Natural killer cell (primary cell): ENCODE measurements around the gene TTLL11. TPM values are rescaled to one million over a fixed set of nuclear protein-coding genes. Genes with fewer than 3 reads are reported as not detected.

Source experiments
- ATAC-seq, 3 donors: fragments of 150-1000 bp in 2 of 3; fragments of 200-7000 bp in 1 of 3; cut with Tn5 transposase; 1 replicate in 1 of 3; 2 replicates in 2 of 3; pipeline ENCODE4 v1.10.0; 2021; ENCODE audit warnings: mild to moderate bottlenecking in 2 of 3, moderate library complexity in 2 of 3
- DNase-seq, 2 donors: peaks; one replicate each; pipeline versions ENCODE4 v3.0.0 to v3.0.0-alpha.2; 2013 to 2021; ENCODE audit warnings: mixed read lengths in 1 of 2
- H3K27ac ChIP-seq: one replicate; pipeline ENCODE4 v1.5.1; 2013; ENCODE audit warnings: mild to moderate bottlenecking, low read length
- H3K27me3 ChIP-seq: one replicate; pipeline ENCODE4 v1.6.1; 2013; ENCODE audit warnings: low read length; ENCODE audit not compliant: control insufficient read depth, insufficient read depth
- H3K36me3 ChIP-seq: one replicate; pipeline ENCODE4 v1.6.1; 2013; ENCODE audit warnings: low read length; ENCODE audit not compliant: control insufficient read depth, insufficient read depth
- H3K4me1 ChIP-seq: one replicate; pipeline ENCODE4 v1.6.1; 2013; ENCODE audit warnings: low read length; ENCODE audit not compliant: control insufficient read depth, insufficient read depth
- H3K4me3 ChIP-seq: one replicate; pipeline ENCODE4 v1.5.1; 2013; ENCODE audit warnings: low read length
- H3K9me3 ChIP-seq: one replicate; pipeline ENCODE4 v1.6.1; 2013; ENCODE audit warnings: low read length; ENCODE audit not compliant: control insufficient read depth, insufficient read depth
- H3K27ac Mint-ChIP-seq, 2 donors: one replicate each; pipeline ENCODE4 v1.8.0; 2022; ENCODE audit warnings: mild to moderate bottlenecking in 2 of 2, mixed read lengths in 2 of 2, moderate library complexity in 1 of 2
- H3K27me3 Mint-ChIP-seq, 2 donors: one replicate each; pipeline ENCODE4 v1.8.0; 2022; ENCODE audit warnings: low read depth in 2 of 2, mixed read lengths in 2 of 2
- H3K36me3 Mint-ChIP-seq: one replicate; pipeline ENCODE4 v1.8.0; 2022; ENCODE audit warnings: mixed read lengths
- H3K4me1 Mint-ChIP-seq, 2 donors: one replicate each; pipeline ENCODE4 v1.8.0; 2022; ENCODE audit warnings: mixed read lengths in 2 of 2
- H3K4me3 Mint-ChIP-seq: one replicate; pipeline ENCODE4 v1.8.0; 2022; ENCODE audit warnings: mild to moderate bottlenecking, moderate library complexity, mixed read lengths
- H3K9me3 Mint-ChIP-seq, 2 donors: one replicate each; pipeline ENCODE4 v1.8.0; 2022; ENCODE audit warnings: mixed read lengths in 2 of 2
- CTCF ChIP-seq: fragments of 200-600 bp; IDR thresholded peaks from one replicate; pipeline ENCODE4 v1.8.0; 2022; ENCODE audit warnings: antibody characterized with exemption
- WGBS: methylation state at CpG from one replicate; pipeline ENCODE4 v1.1.7; 2013; ENCODE audit warnings: missing lambda C conversion rate; ENCODE audit not compliant: insufficient coverage; 5-methylcytosine and 5-hydroxymethylcytosine counted together
- intact Hi-C: fragments of 100-400 bp; cut with micrococcal nuclease; formaldehyde crosslinking; loops from one replicate; pipeline ENCODE4 v1.14.2; 2022
- total RNA-seq, 4 donors: library from RNA; stranded (reverse); fragments of 120-200 nt in 1 of 4; gene quantifications; one replicate each; pipeline versions ENCODE4 v1.2.3 to v1.2.4, GENCODE V29; 2013 to 2022

TTLL11 gene
- total RNA-seq, 3 donors from 2014 or later (not counting 1 experiment from before 2014, with no cell fraction given) = 3.4 to 4.6 (median 3.6) TPM

GRCh38 chr9:121906074-121906870 is 186.8 kb downstream of the TTLL11 start:
- TF ChIP-seq CTCF = no peak
- no peak for ATAC-seq
- H3K27me3 ChIP-seq = no peaks in the 10 kb centered on the region
- H3K27ac Mint-ChIP-seq = no peak overlapping the region
- no peak overlapping the region for H3K4me3 Mint-ChIP-seq
- no peaks in the 10 kb centered on the region for H3K9me3 Mint-ChIP-seq
- H3K36me3 Mint-ChIP-seq = no peaks in the 10 kb centered on the region
- peaks cover 3 to 8% of the 10 kb centered on the region in 2 donors for H3K27me3 Mint-ChIP-seq
- intact Hi-C loops = no loop called here
- H3K4me3 ChIP-seq = no peak overlapping the region
- no peak overlapping the region for H3K27ac ChIP-seq
- no peaks in the 10 kb centered on the region for H3K4me1 Mint-ChIP-seq
- WGBS = 91% methylated on average over 1 of the region's 1 CpG
- H3K4me1 ChIP-seq = no peaks in the 10 kb centered on the region
- no peak for DNase-seq
- H3K36me3 ChIP-seq = no peaks in the 10 kb centered on the region
- no peaks in the 10 kb centered on the region for H3K9me3 ChIP-seq

GRCh38 chr9:121902461-121903135 is 190.5 kb downstream of the TTLL11 start:
- 55% methylated on average over 7 of the region's 7 CpGs for WGBS
- H3K27ac Mint-ChIP-seq = no peak overlapping the region
- no peaks in the 10 kb centered on the region for H3K36me3 ChIP-seq
- H3K27ac ChIP-seq = no peak overlapping the region
- intact Hi-C loops = no loop called here
- H3K4me1 ChIP-seq = no peaks in the 10 kb centered on the region
- ATAC-seq = no peak
- H3K9me3 Mint-ChIP-seq = peaks cover 3 to 4% of the 10 kb centered on the region in 2 donors
- no peak overlapping the region for H3K4me3 Mint-ChIP-seq
- H3K9me3 ChIP-seq = no peaks in the 10 kb centered on the region
- no peak for DNase-seq
- TF ChIP-seq CTCF = no peak
- H3K4me1 Mint-ChIP-seq = no peaks in the 10 kb centered on the region
- no peak overlapping the region for H3K4me3 ChIP-seq
- H3K27me3 Mint-ChIP-seq = peaks cover 0 to 8% of the 10 kb centered on the region in 2 donors
- H3K36me3 Mint-ChIP-seq = no peaks in the 10 kb centered on the region
- no peaks in the 10 kb centered on the region for H3K27me3 ChIP-seq

- Histone ChIP-seq H3K36me3 (no peaks in the 10 kb centered on the region), H3K4me1 (no peaks in the 10 kb centered on the region), H3K27ac (no peak overlapping the region), H3K9me3 (no peaks in the 10 kb centered on the region), H3K4me3 (no peak overlapping the region), H3K27me3 (no peaks in the 10 kb centered on the region)
- no peak overlapping the region for H3K27ac Mint-ChIP-seq
- no peaks in the 10 kb centered on the region for H3K36me3 Mint-ChIP-seq
- WGBS = 82% methylated on average over 3 of the region's 3 CpGs
- TF ChIP-seq CTCF = no peak
- H3K4me3 Mint-ChIP-seq = no peak overlapping the region
- DNase-seq (no peak), ATAC-seq (no peak)
- peaks cover 3 to 4% of the 10 kb centered on the region in 2 donors for H3K9me3 Mint-ChIP-seq
- intact Hi-C loops = no loop called here
- peaks cover 0 to 8% of the 10 kb centered on the region in 2 donors for H3K27me3 Mint-ChIP-seq
- no peaks in the 10 kb centered on the region for H3K4me1 Mint-ChIP-seq
Observed at GRCh38 chr9:121901616-121902015, 191.5 kb downstream of the TTLL11 start.
